ENCODE results near the gene HS3ST5. TPM values are rescaled to one million over a fixed set of nuclear protein-coding genes. Genes with fewer than 3 reads are reported as not detected.

HS3ST5 gene
- polyA plus RNA-seq, 3 donors = not detected

- peaks cover 17 to 44% of the 10 kb centered on the region in 2 donors for H3K27me3 ChIP-seq (ENCODE audit: control insufficient read depth in 2 of 2, insufficient read depth in 2 of 2, low read length in 2 of 2)
- Mint-ChIP-seq H3K27me3 (ENCODE audit: low read depth in 3 of 3) (peaks cover 25 to 49% (median 40%) of the 10 kb centered on the region in 3 donors), H3K4me3 (no peak overlapping the region), H3K4me1 (peaks cover 1% of the 10 kb centered on the region), H3K36me3 (no peaks in the 10 kb centered on the region), H3K27ac (no peak overlapping the region), H3K9me3 (peaks cover 0 to 6% (median 2%) of the 10 kb centered on the region in 7 donors)
- no peak overlapping the region for H3K4me3 ChIP-seq (replicated peaks in 1 of 3; ENCODE audit: low read depth in 2 of 3, low read length in 3 of 3)
- no peak overlapping the region for H3K9ac ChIP-seq (ENCODE audit: insufficient read depth, low read length, poor library complexity, severe bottlenecking)
- no peaks in the 10 kb centered on the region for H3K4me1 ChIP-seq (ENCODE audit: control insufficient read depth in 1 of 2, insufficient read depth in 2 of 2, low read length in 2 of 2)
- intact Hi-C loops (cut with micrococcal nuclease) = no loop called here
- no peaks in the 10 kb centered on the region for H3K36me3 ChIP-seq (replicated peaks in 1 of 2; ENCODE audit: control insufficient read depth in 1 of 2, insufficient read depth in 2 of 2, low read length in 2 of 2)
- no peak overlapping the region for H2AFZ ChIP-seq (ENCODE audit: insufficient read depth, low read depth, low read length, poor library complexity, severe bottlenecking)
- no peaks in the 10 kb centered on the region for H4K20me1 ChIP-seq (ENCODE audit: insufficient read depth, low read length)
- DNase-seq = no peak
- no peaks in the 10 kb centered on the region for H3K79me2 ChIP-seq (ENCODE audit: insufficient read depth, low read length)
- TF ChIP-seq, protein P1, sequence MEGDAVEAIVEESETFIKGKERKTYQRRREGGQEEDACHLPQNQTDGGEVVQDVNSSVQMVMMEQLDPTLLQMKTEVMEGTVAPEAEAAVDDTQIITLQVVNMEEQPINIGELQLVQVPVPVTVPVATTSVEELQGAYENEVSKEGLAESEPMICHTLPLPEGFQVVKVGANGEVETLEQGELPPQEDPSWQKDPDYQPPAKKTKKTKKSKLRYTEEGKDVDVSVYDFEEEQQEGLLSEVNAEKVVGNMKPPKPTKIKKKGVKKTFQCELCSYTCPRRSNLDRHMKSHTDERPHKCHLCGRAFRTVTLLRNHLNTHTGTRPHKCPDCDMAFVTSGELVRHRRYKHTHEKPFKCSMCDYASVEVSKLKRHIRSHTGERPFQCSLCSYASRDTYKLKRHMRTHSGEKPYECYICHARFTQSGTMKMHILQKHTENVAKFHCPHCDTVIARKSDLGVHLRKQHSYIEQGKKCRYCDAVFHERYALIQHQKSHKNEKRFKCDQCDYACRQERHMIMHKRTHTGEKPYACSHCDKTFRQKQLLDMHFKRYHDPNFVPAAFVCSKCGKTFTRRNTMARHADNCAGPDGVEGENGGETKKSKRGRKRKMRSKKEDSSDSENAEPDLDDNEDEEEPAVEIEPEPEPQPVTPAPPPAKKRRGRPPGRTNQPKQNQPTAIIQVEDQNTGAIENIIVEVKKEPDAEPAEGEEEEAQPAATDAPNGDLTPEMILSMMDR (IDR thresholded peaks at IDR 0.05) = no peak
- H3K9me3 ChIP-seq (replicated peaks in 1 of 2; ENCODE audit: control insufficient read depth in 1 of 2, insufficient read depth in 1 of 2, low read length in 2 of 2) = peaks cover 0 to 8% of the 10 kb centered on the region in 2 donors
- 89% methylated on average over 1 of the region's 1 CpG for WGBS (ENCODE audit: insufficient coverage)
- no peak overlapping the region for H3K4me2 ChIP-seq (replicated peaks; ENCODE audit: extremely low read depth, low read length, poor library complexity, severe bottlenecking)
- H3K27ac ChIP-seq (ENCODE audit: low read depth in 1 of 2, low read length in 2 of 2) = no peak overlapping the region
Measured at GRCh38 chr6:114344971-114345275, 2.1 kb upstream of the HS3ST5 start.

- no peak overlapping the region for H3K27ac Mint-ChIP-seq
- Histone ChIP-seq H3K27ac (ENCODE audit: low read depth in 1 of 2, low read length in 2 of 2) (no peak overlapping the region), H3K4me2 (replicated peaks; ENCODE audit: extremely low read depth, low read length, poor library complexity, severe bottlenecking) (no peak overlapping the region), H3K4me1 (ENCODE audit: control insufficient read depth in 1 of 2, insufficient read depth in 2 of 2, low read length in 2 of 2) (no peaks in the 10 kb centered on the region), H3K9me3 (replicated peaks in 1 of 2; ENCODE audit: control insufficient read depth in 1 of 2, insufficient read depth in 1 of 2, low read length in 2 of 2) (peaks cover 0 to 8% of the 10 kb centered on the region in 2 donors), H3K27me3 (ENCODE audit: control insufficient read depth in 2 of 2, insufficient read depth in 2 of 2, low read length in 2 of 2) (peaks cover 19 to 49% of the 10 kb centered on the region in 2 donors), H4K20me1 (ENCODE audit: insufficient read depth, low read length) (no peaks in the 10 kb centered on the region), H3K9ac (ENCODE audit: insufficient read depth, low read length, poor library complexity, severe bottlenecking) (no peak overlapping the region), H2AFZ (ENCODE audit: insufficient read depth, low read depth, low read length, poor library complexity, severe bottlenecking) (no peak overlapping the region), H3K36me3 (replicated peaks in 1 of 2; ENCODE audit: control insufficient read depth in 1 of 2, insufficient read depth in 2 of 2, low read length in 2 of 2) (no peaks in the 10 kb centered on the region), H3K79me2 (ENCODE audit: insufficient read depth, low read length) (no peaks in the 10 kb centered on the region), H3K4me3 (replicated peaks in 1 of 3; ENCODE audit: low read depth in 2 of 3, low read length in 3 of 3) (no peak overlapping the region)
- H3K27me3 Mint-ChIP-seq (ENCODE audit: low read depth in 3 of 3) = peaks cover 28 to 54% (median 40%) of the 10 kb centered on the region in 3 donors
- TF ChIP-seq, protein P1 (IDR thresholded peaks at IDR 0.05) = no peak
- H3K4me1 Mint-ChIP-seq = peaks cover 1% of the 10 kb centered on the region
- peak overlapping the region in 1 of 2 donors; percentile 44 for H3K4me3 Mint-ChIP-seq
- H3K9me3 Mint-ChIP-seq = peaks cover 0 to 6% (median 0%) of the 10 kb centered on the region in 7 donors
- intact Hi-C loops (cut with micrococcal nuclease) = no loop called here
- WGBS (ENCODE audit: insufficient coverage) = no CpG with 5 or more reads among the region's 3 CpGs
- no peak for DNase-seq
- no peaks in the 10 kb centered on the region for H3K36me3 Mint-ChIP-seq
Measured at GRCh38 chr6:114344246-114344970, 1.6 kb upstream of the HS3ST5 start.
